ENCODE data around the gene MAMSTR. TPM values are rescaled to one million over a fixed set of nuclear protein-coding genes. Genes with fewer than 3 reads are reported as not detected.

Gene MAMSTR
- total and polyA plus RNA-seq, 2 of the 4 experiments (the other 2 are of a cell fraction) = 0.18 to 1.9 TPM

DNA sequence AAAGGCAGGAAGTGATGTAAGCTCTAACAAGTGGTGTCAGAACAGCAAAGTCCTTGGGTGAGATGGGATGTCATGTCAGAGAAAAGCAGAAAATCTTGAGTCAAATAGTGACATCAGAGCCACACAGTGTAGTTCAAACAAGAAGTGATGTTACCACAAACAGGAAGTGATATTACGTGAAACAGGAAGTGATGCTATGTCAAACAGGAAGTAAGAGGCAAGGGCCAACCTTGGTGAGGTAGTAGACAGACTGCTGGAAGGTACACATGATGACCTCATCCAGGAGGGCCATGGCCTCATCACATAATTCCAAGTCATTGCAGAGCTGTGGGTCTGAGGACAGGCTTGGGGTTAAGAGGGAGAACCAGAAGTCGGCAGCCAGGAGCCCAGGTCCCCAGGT, 7.0 kb upstream of the MAMSTR start:
- no peak for ATAC-seq (ENCODE audit: low read depth)
- H4K5ac ChIP-seq (ENCODE audit: low read depth, low read length) = peak overlapping the region; percentile 28; the same call in 1 of the 2 replicates

More for the DNA sequence above, 7.0 kb upstream of the MAMSTR start:
- Histone ChIP-seq H4K20me1 (ENCODE audit: insufficient read depth, low read length) (no peaks in the 10 kb centered on the region), H3K27me3 (ENCODE audit: control insufficient read depth, insufficient read depth, low read length) (no peaks in the 10 kb centered on the region; the same call in 1 of the 2 replicates), H2AFZ (replicated peaks; ENCODE audit: low read length, poor library complexity) (peak overlapping the region; percentile 51), H2BK15ac (ENCODE audit: low read depth, low read length) (no peak overlapping the region), H2BK20ac (ENCODE audit: low read depth, low read length) (no peak overlapping the region), H2AK5ac (ENCODE audit: low read depth, low read length) (peak overlapping the region; percentile 43; the same call in 1 of the 2 replicates), H3K36me3 (ENCODE audit: control insufficient read depth, insufficient read depth, low read length) (no peaks in the 10 kb centered on the region), H4K8ac (ENCODE audit: low read depth in 2 of 2, low read length in 2 of 2) (peak overlapping the region in 1 of 2 experiments; percentile 77; a peak in 3 of 4 replicates), H3K14ac (replicated peaks; ENCODE audit: low read depth, low read length) (no peak overlapping the region), H2AK9ac (replicated peaks; ENCODE audit: low read depth, low read length, poor library complexity) (no peak overlapping the region), H3K27ac (ENCODE audit: insufficient read depth, low read length) (no peak overlapping the region), H3K79me1 (ENCODE audit: low read depth in 1 of 2, low read length in 2 of 2) (no peaks in the 10 kb centered on the region), H3K4me2 (ENCODE audit: low read depth, low read length) (no peak overlapping the region), H2BK120ac (ENCODE audit: low read depth, low read length) (no peak overlapping the region), H3K4ac (ENCODE audit: low read depth, low read length) (no peak overlapping the region), H3K4me3 (ENCODE audit: insufficient read depth, low read depth, low read length) (no peak overlapping the region), H3K9me1 (ENCODE audit: insufficient read depth, low read length) (peaks cover 5% of the 10 kb centered on the region), H3K56ac (ENCODE audit: extremely low read depth, insufficient read depth, low read length) (no peak overlapping the region), H4K91ac (ENCODE audit: insufficient read depth, low read depth, low read length) (no peak overlapping the region), H3K18ac (ENCODE audit: low read depth, low read length) (no peak overlapping the region), H3K4me1 (ENCODE audit: control insufficient read depth, insufficient read depth, low read length) (peaks cover 4% of the 10 kb centered on the region; the same call in 1 of the 2 replicates), H3K9ac (ENCODE audit: low read depth, low read length) (no peak overlapping the region), H3K23ac (ENCODE audit: low read depth, low read length) (no peak overlapping the region), H2BK5ac (ENCODE audit: low read depth, low read length, poor library complexity, severe bottlenecking) (no peak overlapping the region), H3K9me3 (ENCODE audit: control insufficient read depth, insufficient read depth, low read length) (no peaks in the 10 kb centered on the region)
- WGBS, 2 experiments (ENCODE audit: extremely low coverage in 2 of 2, insufficient read length in 1 of 2) = no CpG with 5 or more reads among the region's 2 CpGs
- dilution Hi-C loops (cut with HindIII; ENCODE audit: low sequenced_read_pairs, unreplicated experiment) = no loop called here
- DNase-seq = no peak
- ChIA-PET CTCF (no interaction called here), POLR2A (ENCODE audit: unreplicated experiment) (no interaction called here)
- in situ Hi-C loops (cut with MboI; ENCODE audit: low sequenced_read_pairs) = no loop called here
- no TSS peak for BruUV-seq (replicated peaks)
- intact Hi-C loops (cut with micrococcal nuclease) = no loop called here
- TF ChIP-seq NFE2L2 (IDR thresholded peaks at IDR 0.05; ENCODE audit: low read depth, low read length) (no peak), RFX5 (IDR thresholded peaks at IDR 0.05; ENCODE audit: low read depth, low read length) (no peak), RAD21 (IDR thresholded peaks at IDR 0.05; ENCODE audit: low read length) (no peak), SMC3 (IDR thresholded peaks at IDR 0.05; ENCODE audit: low read depth, low read length) (no peak), RCOR1 (IDR thresholded peaks at IDR 0.05; ENCODE audit: insufficient replicate concordance, low read length) (no peak), MXI1 (IDR thresholded peaks at IDR 0.05; ENCODE audit: borderline replicate concordance, low read depth, low read length) (no peak), FOS (IDR thresholded peaks at IDR 0.05; ENCODE audit: low read depth, low read length) (no peak), MAZ (IDR thresholded peaks at IDR 0.05; ENCODE audit: borderline replicate concordance, low read depth, low read length) (no peak), MAFK (IDR thresholded peaks at IDR 0.05; ENCODE audit: low read depth, low read length) (no peak)
- TF ChIP-seq, protein P1, sequence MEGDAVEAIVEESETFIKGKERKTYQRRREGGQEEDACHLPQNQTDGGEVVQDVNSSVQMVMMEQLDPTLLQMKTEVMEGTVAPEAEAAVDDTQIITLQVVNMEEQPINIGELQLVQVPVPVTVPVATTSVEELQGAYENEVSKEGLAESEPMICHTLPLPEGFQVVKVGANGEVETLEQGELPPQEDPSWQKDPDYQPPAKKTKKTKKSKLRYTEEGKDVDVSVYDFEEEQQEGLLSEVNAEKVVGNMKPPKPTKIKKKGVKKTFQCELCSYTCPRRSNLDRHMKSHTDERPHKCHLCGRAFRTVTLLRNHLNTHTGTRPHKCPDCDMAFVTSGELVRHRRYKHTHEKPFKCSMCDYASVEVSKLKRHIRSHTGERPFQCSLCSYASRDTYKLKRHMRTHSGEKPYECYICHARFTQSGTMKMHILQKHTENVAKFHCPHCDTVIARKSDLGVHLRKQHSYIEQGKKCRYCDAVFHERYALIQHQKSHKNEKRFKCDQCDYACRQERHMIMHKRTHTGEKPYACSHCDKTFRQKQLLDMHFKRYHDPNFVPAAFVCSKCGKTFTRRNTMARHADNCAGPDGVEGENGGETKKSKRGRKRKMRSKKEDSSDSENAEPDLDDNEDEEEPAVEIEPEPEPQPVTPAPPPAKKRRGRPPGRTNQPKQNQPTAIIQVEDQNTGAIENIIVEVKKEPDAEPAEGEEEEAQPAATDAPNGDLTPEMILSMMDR (conservative IDR thresholded peaks at IDR 0.05; ENCODE audit: low read depth, low read length) = no peak
- TF ChIP-seq, protein P2, sequence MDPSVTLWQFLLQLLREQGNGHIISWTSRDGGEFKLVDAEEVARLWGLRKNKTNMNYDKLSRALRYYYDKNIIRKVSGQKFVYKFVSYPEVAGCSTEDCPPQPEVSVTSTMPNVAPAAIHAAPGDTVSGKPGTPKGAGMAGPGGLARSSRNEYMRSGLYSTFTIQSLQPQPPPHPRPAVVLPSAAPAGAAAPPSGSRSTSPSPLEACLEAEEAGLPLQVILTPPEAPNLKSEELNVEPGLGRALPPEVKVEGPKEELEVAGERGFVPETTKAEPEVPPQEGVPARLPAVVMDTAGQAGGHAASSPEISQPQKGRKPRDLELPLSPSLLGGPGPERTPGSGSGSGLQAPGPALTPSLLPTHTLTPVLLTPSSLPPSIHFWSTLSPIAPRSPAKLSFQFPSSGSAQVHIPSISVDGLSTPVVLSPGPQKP (IDR thresholded peaks at IDR 0.05; ENCODE audit: borderline replicate concordance, low read depth, low read length) = no peak
- TF ChIP-seq, protein P3, sequence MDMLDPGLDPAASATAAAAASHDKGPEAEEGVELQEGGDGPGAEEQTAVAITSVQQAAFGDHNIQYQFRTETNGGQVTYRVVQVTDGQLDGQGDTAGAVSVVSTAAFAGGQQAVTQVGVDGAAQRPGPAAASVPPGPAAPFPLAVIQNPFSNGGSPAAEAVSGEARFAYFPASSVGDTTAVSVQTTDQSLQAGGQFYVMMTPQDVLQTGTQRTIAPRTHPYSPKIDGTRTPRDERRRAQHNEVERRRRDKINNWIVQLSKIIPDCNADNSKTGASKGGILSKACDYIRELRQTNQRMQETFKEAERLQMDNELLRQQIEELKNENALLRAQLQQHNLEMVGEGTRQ (IDR thresholded peaks at IDR 0.05; ENCODE audit: low read depth, low read length) = no peak
